Liver (tissue), 9 donors: Measurements from ENCODE around the gene GPR180. TPM values are rescaled to one million over a fixed set of nuclear protein-coding genes. Genes with fewer than 3 reads are reported as not detected.
A peak's percentile ranks its signal among the peaks of the same experiment; 100 is the strongest.

ENCODE experiments used
- DNase-seq: peaks from one replicate; pipeline ENCODE4 v3.0.0-alpha.2; 2017; ENCODE audit warnings: low spot score
- H3K27ac ChIP-seq, 2 donors: one replicate each; pipeline ENCODE4 v1.7.0; 2013; ENCODE audit warnings: inconsistent platforms in 2 of 2, low read length in 2 of 2, control low read depth in 1 of 2, low read depth in 1 of 2, mild to moderate bottlenecking in 1 of 2
- H3K27me3 ChIP-seq, 4 donors: one replicate each; pipeline versions ENCODE4 v1.6.1 to v1.7.0; 2013; ENCODE audit warnings: low read length in 3 of 4, inconsistent platforms in 1 of 4, mild to moderate bottlenecking in 1 of 4, moderate library complexity in 1 of 4; ENCODE audit not compliant: control insufficient read depth in 4 of 4, insufficient read depth in 4 of 4
- H3K36me3 ChIP-seq, 4 donors: one replicate each; pipeline versions ENCODE4 v1.6.1 to v1.7.0; 2013; ENCODE audit warnings: low read length in 3 of 4, mild to moderate bottlenecking in 3 of 4, low read depth in 1 of 4, moderate library complexity in 1 of 4; ENCODE audit not compliant: control insufficient read depth in 4 of 4, insufficient read depth in 3 of 4
- H3K4me1 ChIP-seq, 4 donors: one replicate each; pipeline versions ENCODE4 v1.6.1 to v1.7.0; 2013; ENCODE audit warnings: low read length in 3 of 4, mild to moderate bottlenecking in 3 of 4, moderate library complexity in 1 of 4; ENCODE audit not compliant: control insufficient read depth in 4 of 4, insufficient read depth in 4 of 4
- H3K4me3 ChIP-seq, 3 donors: one replicate each; pipeline versions ENCODE4 v1.6.1 to v1.7.0; 2013; ENCODE audit warnings: low read length in 3 of 3, control low read depth in 1 of 3, low read depth in 1 of 3, mild to moderate bottlenecking in 1 of 3
- H3K9ac ChIP-seq, 2 donors: one replicate each; pipeline ENCODE4 v1.7.0; 2013; ENCODE audit warnings: low read length in 2 of 2, mild to moderate bottlenecking in 2 of 2, moderate library complexity in 2 of 2, control low read depth in 1 of 2, low read depth in 1 of 2
- H3K9me3 ChIP-seq, 4 donors: one replicate each; pipeline versions ENCODE4 v1.6.1 to v1.7.0; 2013; ENCODE audit warnings: low read length in 3 of 4; ENCODE audit not compliant: control insufficient read depth in 4 of 4
- EGR1 ChIP-seq, 2 donors: IDR thresholded peaks; 2 replicates each; pipeline ENCODE4 v1.6.1; 2016 to 2018; ENCODE audit warnings: antibody characterized with exemption in 2 of 2, low read depth in 2 of 2
- FOXA1 ChIP-seq: IDR thresholded peaks from 2 replicates; pipeline ENCODE4 v1.6.1; 2016; ENCODE audit warnings: antibody characterized with exemption
- FOXA2 ChIP-seq: IDR thresholded peaks from 2 replicates; pipeline ENCODE4 v1.6.1; 2016; ENCODE audit warnings: antibody characterized with exemption
- GABPA ChIP-seq, 2 donors: IDR thresholded peaks in 1 of 2; conservative IDR thresholded peaks in 1 of 2; 2 replicates each; pipeline ENCODE4 v1.6.1; 2016; ENCODE audit warnings: antibody characterized with exemption in 2 of 2, mild to moderate bottlenecking in 1 of 2, moderate library complexity in 1 of 2
- HNF4A ChIP-seq, 2 donors: conservative IDR thresholded peaks; 2 replicates each; pipeline ENCODE4 v1.6.1; 2016; ENCODE audit warnings: antibody characterized with exemption in 2 of 2, mild to moderate bottlenecking in 2 of 2
- HNF4G ChIP-seq: IDR thresholded peaks from 2 replicates; pipeline ENCODE4 v1.6.1; 2016; ENCODE audit warnings: antibody characterized with exemption
- RAD21 ChIP-seq, 2 donors: IDR thresholded peaks; 2 replicates each; pipeline ENCODE4 v1.6.1; 2016; ENCODE audit warnings: antibody characterized with exemption in 2 of 2, mild to moderate bottlenecking in 2 of 2
- RXRA ChIP-seq, 2 donors: IDR thresholded peaks; 2 replicates each; pipeline ENCODE4 v1.6.1; 2017 to 2018; ENCODE audit warnings: antibody characterized with exemption in 2 of 2, mild to moderate bottlenecking in 1 of 2
- SP1 ChIP-seq: IDR thresholded peaks from 2 replicates; pipeline ENCODE4 v1.6.1; 2018; ENCODE audit warnings: antibody characterized with exemption, mild to moderate bottlenecking
- WGBS: extraction: QIAGEN DNeasy Blood & Tissue Kit; methylation state at CpG from one replicate; pipeline ENCODE4 v1.1.7; 2013; 5-methylcytosine and 5-hydroxymethylcytosine counted together
- polyA plus RNA-seq, 2 donors: library from polyadenylated mRNA; stranded (reverse) in 1 of 2; unstranded in 1 of 2; fragments of 200-250 nt in 1 of 2; fragments of >200 nt in 1 of 2; fragmentation: Nextera tagmentation in 1 of 2; extraction: Ambion mirVana in 1 of 2; gene quantifications; one replicate each; pipeline versions ENCODE4 v1.2.1 to v1.2.3, GENCODE V29; 2013 to 2015
- total RNA-seq, 2 donors: library from RNA; depleted of rRNA; stranded (reverse); fragments of >200 nt; gene quantifications; one replicate each; pipeline ENCODE4 v1.2.3, GENCODE V29; 2014
- TF ChIP-seq, protein P1 (sequence below): IDR thresholded peaks from 2 replicates; pipeline ENCODE4 v1.6.1; 2016; ENCODE audit warnings: antibody characterized with exemption, mild to moderate bottlenecking
- TF ChIP-seq, protein P2 (sequence below): IDR thresholded peaks from 2 replicates; pipeline ENCODE4 v1.6.1; 2016; ENCODE audit warnings: antibody characterized with exemption
- TF ChIP-seq, protein P3 (sequence below): fragments of 150-350 bp; IDR thresholded peaks from 2 replicates; pipeline ENCODE4 v1.5.1; 2017; ENCODE audit warnings: improper control_type of control experiment, low read depth, low read length; ENCODE audit not compliant: missing input control
- donor health status: healthy.
- donor health status: healthy.
- donor health status: healthy.
- donor health status: healthy.
- donor health status: healthy.

The GPR180 gene
- total and polyA plus RNA-seq, 4 donors: 2.1 to 8.3 (median 2.8) TPM

- TF ChIP-seq, protein P1, sequence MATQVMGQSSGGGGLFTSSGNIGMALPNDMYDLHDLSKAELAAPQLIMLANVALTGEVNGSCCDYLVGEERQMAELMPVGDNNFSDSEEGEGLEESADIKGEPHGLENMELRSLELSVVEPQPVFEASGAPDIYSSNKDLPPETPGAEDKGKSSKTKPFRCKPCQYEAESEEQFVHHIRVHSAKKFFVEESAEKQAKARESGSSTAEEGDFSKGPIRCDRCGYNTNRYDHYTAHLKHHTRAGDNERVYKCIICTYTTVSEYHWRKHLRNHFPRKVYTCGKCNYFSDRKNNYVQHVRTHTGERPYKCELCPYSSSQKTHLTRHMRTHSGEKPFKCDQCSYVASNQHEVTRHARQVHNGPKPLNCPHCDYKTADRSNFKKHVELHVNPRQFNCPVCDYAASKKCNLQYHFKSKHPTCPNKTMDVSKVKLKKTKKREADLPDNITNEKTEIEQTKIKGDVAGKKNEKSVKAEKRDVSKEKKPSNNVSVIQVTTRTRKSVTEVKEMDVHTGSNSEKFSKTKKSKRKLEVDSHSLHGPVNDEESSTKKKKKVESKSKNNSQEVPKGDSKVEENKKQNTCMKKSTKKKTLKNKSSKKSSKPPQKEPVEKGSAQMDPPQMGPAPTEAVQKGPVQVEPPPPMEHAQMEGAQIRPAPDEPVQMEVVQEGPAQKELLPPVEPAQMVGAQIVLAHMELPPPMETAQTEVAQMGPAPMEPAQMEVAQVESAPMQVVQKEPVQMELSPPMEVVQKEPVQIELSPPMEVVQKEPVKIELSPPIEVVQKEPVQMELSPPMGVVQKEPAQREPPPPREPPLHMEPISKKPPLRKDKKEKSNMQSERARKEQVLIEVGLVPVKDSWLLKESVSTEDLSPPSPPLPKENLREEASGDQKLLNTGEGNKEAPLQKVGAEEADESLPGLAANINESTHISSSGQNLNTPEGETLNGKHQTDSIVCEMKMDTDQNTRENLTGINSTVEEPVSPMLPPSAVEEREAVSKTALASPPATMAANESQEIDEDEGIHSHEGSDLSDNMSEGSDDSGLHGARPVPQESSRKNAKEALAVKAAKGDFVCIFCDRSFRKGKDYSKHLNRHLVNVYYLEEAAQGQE: no peak
- TF ChIP-seq RXRA (IDR thresholded peaks at IDR 0.05) (no peak), SP1 (no peak)
Measured at GRCh38 chr13:94579063-94579462, 22.6 kb upstream of the GPR180 start (continued).

- DNase-seq: no peak
- peak overlapping the region; percentile 63 to 71 for H3K27ac ChIP-seq
- no peaks in the 10 kb centered on the region for H3K27me3 ChIP-seq
- H3K9ac ChIP-seq: no peak overlapping the region
- TF ChIP-seq, protein P2, sequence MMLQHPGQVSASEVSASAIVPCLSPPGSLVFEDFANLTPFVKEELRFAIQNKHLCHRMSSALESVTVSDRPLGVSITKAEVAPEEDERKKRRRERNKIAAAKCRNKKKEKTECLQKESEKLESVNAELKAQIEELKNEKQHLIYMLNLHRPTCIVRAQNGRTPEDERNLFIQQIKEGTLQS: peak; percentile 32
- TF ChIP-seq, protein P1: no peak
- TF ChIP-seq FOXA1 (no peak), HNF4A (conservative IDR thresholded peaks at IDR 0.05) (peak in 1 of 2 donors; percentile 29), HNF4G (no peak), FOXA2 (no peak), GABPA (IDR thresholded peaks at IDR 0.05 in 1 of 2, conservative IDR thresholded peaks at IDR 0.05 in 1 of 2) (no peak), EGR1 (IDR thresholded peaks at IDR 0.05; ENCODE audit: low read depth in 2 of 2) (no peak), RAD21 (IDR thresholded peaks at IDR 0.05) (no peak)
- TF ChIP-seq, protein P3, sequence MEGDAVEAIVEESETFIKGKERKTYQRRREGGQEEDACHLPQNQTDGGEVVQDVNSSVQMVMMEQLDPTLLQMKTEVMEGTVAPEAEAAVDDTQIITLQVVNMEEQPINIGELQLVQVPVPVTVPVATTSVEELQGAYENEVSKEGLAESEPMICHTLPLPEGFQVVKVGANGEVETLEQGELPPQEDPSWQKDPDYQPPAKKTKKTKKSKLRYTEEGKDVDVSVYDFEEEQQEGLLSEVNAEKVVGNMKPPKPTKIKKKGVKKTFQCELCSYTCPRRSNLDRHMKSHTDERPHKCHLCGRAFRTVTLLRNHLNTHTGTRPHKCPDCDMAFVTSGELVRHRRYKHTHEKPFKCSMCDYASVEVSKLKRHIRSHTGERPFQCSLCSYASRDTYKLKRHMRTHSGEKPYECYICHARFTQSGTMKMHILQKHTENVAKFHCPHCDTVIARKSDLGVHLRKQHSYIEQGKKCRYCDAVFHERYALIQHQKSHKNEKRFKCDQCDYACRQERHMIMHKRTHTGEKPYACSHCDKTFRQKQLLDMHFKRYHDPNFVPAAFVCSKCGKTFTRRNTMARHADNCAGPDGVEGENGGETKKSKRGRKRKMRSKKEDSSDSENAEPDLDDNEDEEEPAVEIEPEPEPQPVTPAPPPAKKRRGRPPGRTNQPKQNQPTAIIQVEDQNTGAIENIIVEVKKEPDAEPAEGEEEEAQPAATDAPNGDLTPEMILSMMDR: no peak
- H3K4me1 ChIP-seq: peaks cover 4 to 43% (median 23%) of the 10 kb centered on the region in 4 donors
- H3K36me3 ChIP-seq: peaks cover 0 to 32% (median 25%) of the 10 kb centered on the region in 4 donors
- no peak overlapping the region for H3K4me3 ChIP-seq
- 97% methylated on average over 1 of the region's 1 CpG for WGBS
- no peaks in the 10 kb centered on the region for H3K9me3 ChIP-seq
Measured at GRCh38 chr13:94583926-94584325, 17.7 kb upstream of the GPR180 start.
